ENCODE results near the gene GDF11. TPM values are rescaled to one million over a fixed set of nuclear protein-coding genes. Genes with fewer than 3 reads are reported as not detected.

Gene GDF11
- total RNA-seq, 1 donor from 2014 or later, result 50.3 TPM

DNA sequence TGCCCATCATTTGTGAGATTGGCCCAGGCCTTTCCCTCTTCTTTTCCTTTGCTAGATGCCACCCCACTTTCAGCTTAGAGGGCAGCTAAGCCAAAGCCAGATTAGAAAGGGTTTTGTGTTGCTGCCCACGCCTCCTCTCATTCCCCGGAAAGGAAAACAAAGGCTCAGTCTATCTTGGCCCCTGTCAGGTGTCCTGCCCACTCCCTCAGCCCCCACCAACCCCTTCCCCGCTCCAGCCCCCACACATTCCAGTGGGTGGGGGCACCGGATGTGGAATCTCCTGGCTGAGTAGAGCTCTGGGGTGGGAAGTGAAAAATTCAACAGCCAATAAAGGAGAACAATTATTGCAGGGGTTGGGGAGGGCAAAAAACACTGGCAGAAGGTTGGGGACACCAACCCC lies 24.9 kb upstream of the GDF11 start:
- Mint-ChIP-seq H3K27ac (no peak overlapping the region), H3K4me3 (ENCODE audit: low read depth) (peak overlapping the region; percentile 11), H3K36me3 (ENCODE audit: insufficient read depth) (peaks cover 2% of the 10 kb centered on the region), H3K27me3 (peaks cover 9% of the 10 kb centered on the region), H3K4me1 (ENCODE audit: low read depth) (peaks cover 15% of the 10 kb centered on the region), H3K9me3 (ENCODE audit: low read depth) (no peaks in the 10 kb centered on the region)
- DNase-seq (ENCODE audit: low spot score, unreplicated experiment), result no peak
- TF ChIP-seq CTCF (IDR thresholded peaks at IDR 0.05; ENCODE audit: unreplicated experiment), result no peak

- Mint-ChIP-seq H3K4me1 (ENCODE audit: low read depth) (peaks cover 15% of the 10 kb centered on the region), H3K9me3 (ENCODE audit: low read depth) (no peaks in the 10 kb centered on the region), H3K27ac (no peak overlapping the region), H3K4me3 (ENCODE audit: low read depth) (no peak overlapping the region), H3K27me3 (peaks cover 2% of the 10 kb centered on the region), H3K36me3 (ENCODE audit: insufficient read depth) (peaks cover 4% of the 10 kb centered on the region)
- no peak for DNase-seq (ENCODE audit: low spot score, unreplicated experiment)
- no peak for TF ChIP-seq CTCF (IDR thresholded peaks at IDR 0.05; ENCODE audit: unreplicated experiment)
Measured at GRCh38 chr12:55718624-55719275, 24.2 kb upstream of the GDF11 start.

DNA sequence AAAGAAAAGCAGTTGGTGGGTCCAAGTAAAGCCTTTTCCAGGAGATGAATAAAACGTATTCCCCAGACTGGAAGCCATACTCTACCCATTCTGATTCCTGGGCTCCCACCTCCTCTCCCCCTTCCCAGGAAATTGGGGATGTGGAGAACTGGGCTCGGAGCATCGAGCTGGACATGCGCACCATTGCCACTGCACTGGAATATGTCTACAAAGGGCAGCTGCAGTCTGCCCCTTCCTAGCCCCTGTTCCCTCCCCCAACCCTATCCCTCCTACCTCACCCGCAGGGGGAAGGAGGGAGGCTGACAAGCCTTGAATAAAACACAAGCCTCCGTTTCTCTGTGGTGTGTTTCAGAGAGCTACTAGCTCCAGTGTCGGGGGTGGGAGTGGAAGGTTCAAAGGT lies 23.6 kb upstream of the GDF11 start:
- Mint-ChIP-seq H3K27me3 (no peaks in the 10 kb centered on the region), H3K9me3 (ENCODE audit: low read depth) (no peaks in the 10 kb centered on the region), H3K4me1 (ENCODE audit: low read depth) (peaks cover 15% of the 10 kb centered on the region), H3K27ac (no peak overlapping the region), H3K4me3 (ENCODE audit: low read depth) (no peak overlapping the region), H3K36me3 (ENCODE audit: insufficient read depth) (peaks cover 6% of the 10 kb centered on the region)
- no peak for DNase-seq (ENCODE audit: low spot score, unreplicated experiment)
- no peak for TF ChIP-seq CTCF (IDR thresholded peaks at IDR 0.05; ENCODE audit: unreplicated experiment)

- Mint-ChIP-seq H3K9me3 (ENCODE audit: low read depth) (no peaks in the 10 kb centered on the region), H3K36me3 (ENCODE audit: insufficient read depth) (peaks cover 6% of the 10 kb centered on the region), H3K4me1 (ENCODE audit: low read depth) (peaks cover 15% of the 10 kb centered on the region), H3K4me3 (ENCODE audit: low read depth) (no peak within 1 kb of the TSS), H3K27me3 (no peaks in the 10 kb centered on the region), H3K27ac (peak within 1 kb of the TSS; percentile 29)
- no peak for TF ChIP-seq CTCF (IDR thresholded peaks at IDR 0.05; ENCODE audit: unreplicated experiment)
- no peak for DNase-seq (ENCODE audit: low spot score, unreplicated experiment)
Measured at GRCh38 chr12:55720071-55720564, 22.8 kb upstream of the GDF11 start, which contains the start of gene RDH5. Gene RDH5, plus strand, starts transcription at chr12:55720393. Its CDS starts 792 bp downstream, at chr12:55721185.

GRCh38 chr12:55720894-55721444 lies 22.0 kb upstream of the GDF11 start:
- Mint-ChIP-seq H3K4me3 (ENCODE audit: low read depth) (no peak overlapping the region), H3K27ac (peak overlapping the region; percentile 29), H3K27me3 (no peaks in the 10 kb centered on the region), H3K4me1 (ENCODE audit: low read depth) (peaks cover 8% of the 10 kb centered on the region), H3K36me3 (ENCODE audit: insufficient read depth) (peaks cover 5% of the 10 kb centered on the region), H3K9me3 (ENCODE audit: low read depth) (no peaks in the 10 kb centered on the region)
- no peak for DNase-seq (ENCODE audit: low spot score, unreplicated experiment)
- TF ChIP-seq CTCF (IDR thresholded peaks at IDR 0.05; ENCODE audit: unreplicated experiment), result peak; percentile 38

Data from progenitor cell of endocrine pancreas (in vitro differentiated cells).